ENCODE measurements around the gene MAMLD1. TPM values are rescaled to one million over a fixed set of nuclear protein-coding genes. Genes with fewer than 3 reads are reported as not detected.

MAMLD1 gene
- total RNA-seq, 1 experiment from 2014 or later = 3.7 TPM

DNA sequence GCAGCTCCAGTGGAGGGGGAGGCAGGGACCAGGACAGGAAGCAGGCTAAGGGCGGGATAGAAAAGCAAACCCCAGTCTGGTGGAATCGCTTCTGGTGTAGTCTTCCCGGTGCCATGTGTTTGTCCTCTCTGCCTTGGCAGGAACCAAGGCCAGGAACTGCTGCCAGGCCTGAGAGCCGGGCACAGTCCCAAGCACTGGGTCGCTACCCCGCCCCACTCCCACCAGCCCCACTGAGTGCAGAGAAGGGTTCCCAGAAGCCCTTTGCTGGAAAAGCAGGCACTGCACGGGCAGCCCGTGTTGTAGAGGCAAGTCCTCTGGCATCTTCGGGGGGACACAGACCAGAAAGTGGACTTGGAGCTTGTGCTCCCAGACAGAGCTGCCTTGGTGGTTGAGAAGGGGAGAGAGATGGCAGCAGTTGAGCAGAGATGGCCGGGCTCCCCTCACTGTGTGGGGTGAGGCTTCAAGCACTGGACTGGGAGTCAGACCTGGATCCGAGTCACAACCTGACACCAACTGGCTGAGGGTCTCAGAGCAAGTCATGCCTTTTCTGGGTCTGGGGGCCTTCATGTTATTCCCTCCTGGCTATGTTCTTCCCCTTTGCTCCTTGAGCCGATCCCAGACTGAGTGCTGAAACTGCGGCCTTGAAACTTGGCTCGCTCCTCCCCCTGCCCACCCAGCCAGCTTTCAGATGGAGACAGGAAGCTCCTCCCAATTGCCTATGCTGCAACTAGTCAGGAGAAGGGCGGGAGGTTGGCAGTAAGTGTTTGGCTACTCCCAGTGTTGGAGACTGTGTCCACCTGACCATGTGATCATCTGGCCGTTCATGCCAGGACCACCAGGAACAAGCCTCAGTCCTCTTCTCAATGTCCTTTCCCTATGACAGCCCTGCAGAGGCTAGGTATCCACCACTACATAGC, 145.6 kb downstream of the MAMLD1 start:
- H3K27ac ChIP-seq = no peak overlapping the region
- no peaks in the 10 kb centered on the region for H3K36me3 ChIP-seq

DNA sequence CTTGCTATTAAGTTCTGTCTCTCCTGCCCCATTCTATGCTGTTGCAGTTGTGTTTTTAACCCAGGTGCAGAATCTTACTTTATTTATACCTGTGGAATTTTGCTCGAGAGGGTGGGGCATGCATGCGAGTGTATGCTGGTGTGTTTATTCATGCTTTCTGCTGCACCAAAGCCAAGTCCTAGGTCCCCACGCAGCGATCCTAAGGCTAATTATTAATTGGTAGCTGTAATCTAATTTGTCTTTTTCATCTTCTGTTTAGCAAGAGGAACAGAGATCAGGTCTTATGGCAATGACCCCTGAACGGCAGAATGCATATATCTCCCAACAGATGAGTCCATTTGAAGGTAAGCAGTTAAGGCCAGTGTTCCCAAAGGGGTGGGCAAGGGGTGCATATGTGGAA, 146.6 kb downstream of the MAMLD1 start:
- Histone ChIP-seq H3K27me3 (replicated peaks) (no peaks in the 10 kb centered on the region), H3K9me3 (replicated peaks) (no peaks in the 10 kb centered on the region), H3K4me1 (replicated peaks) (no peaks in the 10 kb centered on the region), H3K4me3 (no peak overlapping the region), H3K36me3 (no peaks in the 10 kb centered on the region), H3K27ac (no peak overlapping the region)
- no peak for DNase-seq (ENCODE audit: low read depth in 1 of 2, low spot score in 2 of 2)

More for the DNA sequence above, 145.6 kb downstream of the MAMLD1 start:
- no peaks in the 10 kb centered on the region for H3K9me3 ChIP-seq (replicated peaks)
- no peaks in the 10 kb centered on the region for H3K4me1 ChIP-seq (replicated peaks)
- DNase-seq (ENCODE audit: low read depth in 1 of 2, low spot score in 2 of 2) = no peak
- no peaks in the 10 kb centered on the region for H3K27me3 ChIP-seq (replicated peaks)
- no peak overlapping the region for H3K4me3 ChIP-seq

DNA sequence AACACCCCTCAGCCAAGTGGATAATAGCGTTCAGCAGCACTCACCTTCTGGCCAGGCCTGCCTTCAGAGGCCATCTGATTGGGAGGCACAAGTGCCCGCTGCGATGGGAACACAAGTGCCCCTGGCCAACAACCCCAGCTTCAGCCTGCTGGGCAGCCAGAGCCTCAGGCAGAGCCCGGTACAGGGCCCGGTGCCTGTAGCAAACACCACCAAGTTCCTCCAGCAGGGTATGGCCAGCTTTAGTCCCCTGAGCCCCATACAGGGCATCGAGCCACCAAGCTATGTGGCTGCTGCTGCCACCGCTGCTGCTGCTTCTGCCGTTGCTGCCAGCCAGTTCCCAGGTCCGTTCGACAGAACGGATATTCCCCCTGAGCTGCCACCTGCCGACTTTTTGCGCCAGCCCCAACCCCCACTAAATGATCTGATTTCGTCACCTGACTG, 149.4 kb downstream of the MAMLD1 start:
- H3K36me3 ChIP-seq = no peaks in the 10 kb centered on the region
- H3K4me1 ChIP-seq (replicated peaks) = no peaks in the 10 kb centered on the region
- H3K4me3 ChIP-seq = no peak overlapping the region
- no peak for DNase-seq (ENCODE audit: low read depth in 1 of 2, low spot score in 2 of 2)
- H3K27ac ChIP-seq = no peak overlapping the region
- H3K9me3 ChIP-seq (replicated peaks) = no peaks in the 10 kb centered on the region
- H3K27me3 ChIP-seq (replicated peaks) = no peaks in the 10 kb centered on the region

DNA sequence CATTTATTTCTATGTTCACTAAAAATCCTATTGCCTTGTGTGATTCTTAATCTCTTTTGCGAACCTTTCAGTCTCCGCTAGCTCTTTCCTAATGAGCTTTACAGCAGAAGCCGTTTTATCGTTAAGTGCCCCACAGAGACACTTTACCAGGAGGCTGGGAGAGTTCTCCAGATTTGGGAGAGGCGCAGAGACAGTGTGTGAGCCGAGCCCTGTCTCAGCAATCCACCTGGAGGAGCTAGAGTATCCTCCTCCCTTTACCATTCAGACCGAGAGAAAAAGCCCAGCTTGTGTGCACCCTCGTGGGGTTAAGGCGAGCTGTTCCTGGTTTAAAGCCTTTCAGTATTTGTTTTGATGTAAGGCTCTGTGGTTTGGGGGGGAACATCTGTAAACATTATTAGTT, 150.4 kb downstream of the MAMLD1 start:
- H3K4me3 ChIP-seq = no peak overlapping the region
- H3K4me1 ChIP-seq (replicated peaks) = no peaks in the 10 kb centered on the region
- no peak overlapping the region for H3K27ac ChIP-seq
- no peaks in the 10 kb centered on the region for H3K36me3 ChIP-seq
- DNase-seq (ENCODE audit: low read depth in 1 of 2, low spot score in 2 of 2) = no peak
- no peaks in the 10 kb centered on the region for H3K27me3 ChIP-seq (replicated peaks)
- no peaks in the 10 kb centered on the region for H3K9me3 ChIP-seq (replicated peaks)

DNA sequence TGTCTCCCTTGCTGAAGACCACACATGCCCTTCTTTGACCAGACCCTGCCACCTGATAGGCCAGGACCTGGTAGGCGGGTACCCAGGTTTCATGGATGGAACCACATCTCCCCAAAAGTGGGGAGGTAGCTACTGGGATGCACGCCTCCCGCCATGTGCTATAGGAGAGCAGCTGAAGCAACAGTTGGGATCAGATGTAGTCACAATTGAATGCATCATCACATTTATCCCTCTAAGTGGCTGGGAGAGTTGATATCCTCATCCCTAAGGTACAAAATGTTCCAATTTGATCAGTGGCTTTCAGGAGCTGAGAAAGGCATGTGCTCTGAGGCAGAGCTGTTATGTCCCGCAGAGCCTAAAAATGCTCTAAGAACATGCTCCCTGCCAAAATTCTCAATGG, 151.3 kb downstream of the MAMLD1 start:
- Histone ChIP-seq H3K27ac (no peak overlapping the region), H3K9me3 (replicated peaks) (no peaks in the 10 kb centered on the region), H3K4me3 (no peak overlapping the region), H3K4me1 (replicated peaks) (no peaks in the 10 kb centered on the region), H3K36me3 (no peaks in the 10 kb centered on the region), H3K27me3 (replicated peaks) (no peaks in the 10 kb centered on the region)
- DNase-seq (ENCODE audit: low read depth in 1 of 2, low spot score in 2 of 2) = no peak

DNA sequence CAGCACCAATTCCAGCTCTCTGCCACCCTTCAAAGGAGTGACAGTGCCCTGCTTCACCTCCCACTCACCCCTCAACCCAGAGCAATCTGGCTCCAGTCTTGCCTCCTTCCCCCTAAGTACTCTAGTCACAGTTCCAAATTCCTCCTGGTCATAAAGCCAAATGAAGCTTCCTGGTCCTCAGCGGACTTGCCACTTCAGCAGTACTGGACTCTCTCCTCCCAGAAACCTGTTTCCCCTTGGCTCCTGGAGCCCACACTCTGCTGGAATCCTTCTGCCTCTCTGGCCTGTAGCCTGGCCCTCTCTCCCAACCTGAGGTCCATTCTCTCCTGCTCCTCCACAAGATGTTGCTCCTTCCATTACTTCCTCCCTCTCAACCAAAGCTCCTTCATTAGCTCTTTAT, 152.7 kb downstream of the MAMLD1 start:
- no peak overlapping the region for H3K4me3 ChIP-seq
- no peaks in the 10 kb centered on the region for H3K4me1 ChIP-seq (replicated peaks)
- no peak overlapping the region for H3K27ac ChIP-seq
- H3K27me3 ChIP-seq (replicated peaks) = no peaks in the 10 kb centered on the region
- H3K36me3 ChIP-seq = no peaks in the 10 kb centered on the region
- no peaks in the 10 kb centered on the region for H3K9me3 ChIP-seq (replicated peaks)
- no peak for DNase-seq (ENCODE audit: low read depth in 1 of 2, low spot score in 2 of 2)

DNA sequence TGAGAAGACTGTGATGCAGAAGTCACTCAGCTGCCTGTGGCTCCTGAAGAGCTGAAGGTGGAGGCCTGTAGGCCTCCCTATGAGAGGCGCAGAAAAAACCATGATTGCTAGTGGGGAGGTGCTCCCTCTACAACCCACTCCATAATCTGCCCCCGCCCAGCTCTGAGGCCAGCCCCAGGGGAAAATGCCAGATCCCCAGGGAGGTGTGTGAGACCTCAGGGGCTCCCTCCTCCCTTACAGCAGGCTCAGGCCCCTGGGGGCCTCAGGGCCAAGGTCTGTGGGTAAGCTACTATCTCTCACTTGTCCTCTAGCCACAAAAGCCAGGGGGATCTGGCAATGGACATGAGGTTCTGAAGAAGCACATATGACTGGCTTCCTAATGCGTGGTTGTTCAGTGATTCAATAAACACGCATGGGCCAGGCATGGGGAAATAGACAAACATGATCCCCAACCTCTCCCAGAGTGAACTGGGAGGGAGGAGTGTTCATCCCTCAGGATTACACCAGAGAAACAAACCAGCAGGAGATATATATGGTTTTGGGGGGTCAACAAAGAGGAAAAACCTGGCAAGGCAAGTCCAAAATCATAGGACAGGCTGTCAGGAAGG, 154.3 kb downstream of the MAMLD1 start:
- DNase-seq (ENCODE audit: low read depth in 1 of 2, low spot score in 2 of 2) = no peak
- H3K36me3 ChIP-seq = no peaks in the 10 kb centered on the region
- H3K27ac ChIP-seq = no peak overlapping the region
- no peaks in the 10 kb centered on the region for H3K27me3 ChIP-seq (replicated peaks)
- no peak overlapping the region for H3K4me3 ChIP-seq
- H3K9me3 ChIP-seq (replicated peaks) = no peaks in the 10 kb centered on the region
- no peaks in the 10 kb centered on the region for H3K4me1 ChIP-seq (replicated peaks)

DNA sequence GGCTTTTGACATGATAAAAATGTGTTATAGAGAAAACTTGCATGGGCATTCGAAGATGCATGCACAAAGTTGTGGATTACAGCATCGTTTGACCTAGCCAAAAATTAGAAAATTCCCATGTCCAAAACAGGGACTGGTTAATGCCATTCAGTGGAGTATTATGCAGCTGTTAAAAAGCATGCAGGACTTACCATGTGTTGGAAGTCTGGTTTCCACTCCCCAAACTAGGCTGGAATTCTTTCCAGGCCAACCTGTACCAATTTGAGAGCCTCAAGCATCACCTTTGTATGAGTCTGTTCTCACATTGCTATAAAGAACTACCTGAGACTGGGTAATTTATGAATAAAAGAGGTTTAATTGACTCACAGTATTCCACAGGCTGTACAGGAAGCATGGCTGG, 159.4 kb downstream of the MAMLD1 start:
- Histone ChIP-seq H3K4me3 (no peak overlapping the region), H3K27ac (no peak overlapping the region), H3K36me3 (no peaks in the 10 kb centered on the region), H3K27me3 (replicated peaks) (no peaks in the 10 kb centered on the region), H3K4me1 (replicated peaks) (no peaks in the 10 kb centered on the region), H3K9me3 (replicated peaks) (no peaks in the 10 kb centered on the region)
- no peak for DNase-seq (ENCODE audit: low read depth in 1 of 2, low spot score in 2 of 2)

DNA sequence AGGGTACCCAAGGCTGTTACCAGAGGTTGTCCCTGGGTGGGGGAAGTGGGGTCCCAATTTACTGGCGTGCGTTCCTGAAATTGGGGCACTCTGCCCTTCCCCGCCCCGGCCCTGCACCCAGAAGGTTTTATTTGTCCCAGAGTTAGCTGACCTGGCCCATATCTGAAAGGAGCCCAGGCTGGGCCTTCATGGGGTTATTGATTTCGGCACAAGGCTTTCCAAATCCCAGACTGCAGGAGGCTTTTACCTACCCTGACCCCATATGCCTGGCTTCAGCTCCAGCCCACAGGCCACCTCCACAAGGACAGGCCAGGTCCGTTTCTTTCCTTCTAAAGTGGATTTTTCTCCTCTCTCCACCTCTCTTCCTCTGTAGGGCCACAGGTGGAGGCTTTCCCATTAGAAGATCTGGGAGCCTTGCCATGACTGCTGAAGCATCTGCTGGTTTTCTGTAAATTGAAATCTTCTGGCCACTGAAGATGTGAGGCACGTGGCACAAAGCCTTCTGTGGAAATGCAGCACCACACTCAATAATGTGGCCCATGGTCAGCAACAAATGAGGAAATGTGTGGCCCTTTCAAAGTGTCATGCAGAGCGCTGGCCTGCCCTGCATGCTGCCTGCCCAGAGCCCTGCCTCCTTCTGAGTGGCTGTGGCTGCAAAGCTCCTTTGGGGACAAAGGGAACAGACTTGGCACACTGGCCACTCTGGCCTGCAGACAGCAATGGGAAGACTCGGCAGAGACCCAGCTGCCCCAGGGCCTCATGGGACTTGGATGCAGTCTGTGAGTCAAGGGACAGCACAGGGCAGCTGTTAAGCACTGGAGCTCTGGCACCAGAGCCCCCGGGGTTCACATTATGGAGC, 162.2 kb downstream of the MAMLD1 start:
- Histone ChIP-seq H3K4me3 (no peak overlapping the region), H3K36me3 (no peaks in the 10 kb centered on the region), H3K9me3 (replicated peaks) (no peaks in the 10 kb centered on the region), H3K4me1 (replicated peaks) (no peaks in the 10 kb centered on the region), H3K27ac (no peak overlapping the region), H3K27me3 (replicated peaks) (no peaks in the 10 kb centered on the region)
- no peak for DNase-seq (ENCODE audit: low read depth in 1 of 2, low spot score in 2 of 2)

DNA sequence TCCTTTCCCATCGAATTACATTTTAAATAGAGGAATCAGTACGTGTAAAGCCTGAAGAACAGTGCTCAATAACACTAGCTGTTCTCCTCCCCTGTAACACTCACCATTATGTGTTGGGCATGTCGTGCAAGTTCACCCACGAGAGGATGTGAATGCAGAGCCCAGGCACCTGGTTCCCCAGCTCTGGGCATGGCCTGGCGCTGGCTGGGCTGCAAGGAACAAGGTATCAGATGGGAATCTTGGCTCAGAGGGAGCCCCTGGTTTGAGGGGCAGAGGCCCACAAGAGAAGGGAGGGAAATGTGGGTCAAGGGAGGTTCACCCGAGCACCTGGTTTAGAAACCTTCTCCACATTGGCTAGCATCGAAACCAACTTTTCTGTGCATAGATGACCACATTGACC, 163.6 kb downstream of the MAMLD1 start:
- H3K27ac ChIP-seq = no peak overlapping the region
- H3K36me3 ChIP-seq = no peaks in the 10 kb centered on the region
- H3K27me3 ChIP-seq (replicated peaks) = no peaks in the 10 kb centered on the region
- no peaks in the 10 kb centered on the region for H3K4me1 ChIP-seq (replicated peaks)
- H3K9me3 ChIP-seq (replicated peaks) = no peaks in the 10 kb centered on the region
- DNase-seq (ENCODE audit: low read depth in 1 of 2, low spot score in 2 of 2) = no peak
- H3K4me3 ChIP-seq = no peak overlapping the region

DNA sequence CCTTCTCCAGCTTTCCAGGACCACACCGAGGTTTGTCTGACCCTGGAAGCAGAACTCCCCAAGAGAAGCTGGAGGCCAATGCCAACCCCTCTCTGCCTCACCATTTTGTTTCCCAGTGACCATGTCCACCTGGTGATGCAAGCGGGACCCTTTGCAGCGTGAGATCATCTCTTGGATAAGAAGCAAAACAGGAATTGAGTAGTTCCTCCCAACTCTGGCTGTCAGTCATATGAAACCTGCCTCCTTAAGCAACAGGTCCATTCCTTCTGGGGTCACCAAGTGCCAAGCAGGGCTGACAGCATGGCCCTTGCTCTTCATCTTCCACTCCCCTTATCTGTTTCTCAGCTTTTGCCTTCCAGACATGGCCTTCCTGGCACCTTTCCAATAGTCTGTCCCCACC, 164.0 kb downstream of the MAMLD1 start:
- Histone ChIP-seq H3K36me3 (no peaks in the 10 kb centered on the region), H3K27ac (no peak overlapping the region)

DNA sequence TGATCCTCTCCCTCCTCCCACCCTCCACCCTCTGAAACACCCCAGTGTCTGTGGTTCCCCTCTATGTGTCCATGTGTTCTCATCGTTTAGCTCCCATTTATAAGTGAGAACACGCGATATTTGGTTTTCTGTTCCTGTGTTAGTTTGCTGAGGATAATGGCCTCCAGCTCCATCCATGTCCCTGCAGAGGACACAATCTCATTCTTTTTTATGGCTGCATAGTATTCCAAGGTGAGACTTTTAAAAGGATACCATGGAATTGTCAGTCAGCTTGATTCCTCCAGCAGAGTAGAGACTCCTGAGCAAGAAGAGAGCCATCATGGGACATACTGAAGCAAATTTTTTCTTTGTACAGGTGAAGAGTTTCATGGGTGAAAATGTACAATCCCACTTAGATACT, 166.5 kb downstream of the MAMLD1 start:
- Histone ChIP-seq H3K4me3 (no peak overlapping the region), H3K9me3 (replicated peaks) (no peaks in the 10 kb centered on the region), H3K27me3 (replicated peaks) (no peaks in the 10 kb centered on the region), H3K27ac (no peak overlapping the region), H3K36me3 (no peaks in the 10 kb centered on the region), H3K4me1 (replicated peaks) (no peaks in the 10 kb centered on the region)
- no peak for DNase-seq (ENCODE audit: low read depth in 1 of 2, low spot score in 2 of 2)

More for the DNA sequence above, 164.0 kb downstream of the MAMLD1 start:
- Histone ChIP-seq H3K9me3 (replicated peaks) (no peaks in the 10 kb centered on the region), H3K4me3 (no peak overlapping the region), H3K27me3 (replicated peaks) (no peaks in the 10 kb centered on the region), H3K4me1 (replicated peaks) (no peaks in the 10 kb centered on the region)
- DNase-seq (ENCODE audit: low read depth in 1 of 2, low spot score in 2 of 2) = no peak

DNA sequence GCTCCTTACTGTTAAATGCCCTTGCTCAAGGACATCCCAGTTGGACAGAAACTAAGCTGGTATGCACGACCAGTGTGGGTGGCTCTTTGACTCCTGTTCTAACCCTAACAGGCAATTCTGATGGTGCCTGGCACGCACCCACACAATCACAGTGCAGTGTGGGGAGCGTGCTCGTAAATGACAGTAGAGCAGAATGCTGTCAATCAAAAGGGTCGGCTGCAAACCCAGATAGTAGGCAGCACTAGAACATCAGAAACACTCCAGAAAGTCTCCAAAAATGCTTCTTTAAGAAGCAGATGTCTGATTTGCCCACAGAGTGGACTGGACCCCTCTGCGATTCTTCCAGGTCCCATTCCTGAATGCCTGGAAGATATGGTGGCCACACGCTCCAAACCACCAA, 167.7 kb downstream of the MAMLD1 start:
- no peaks in the 10 kb centered on the region for H3K9me3 ChIP-seq (replicated peaks)
- no peaks in the 10 kb centered on the region for H3K4me1 ChIP-seq (replicated peaks)
- DNase-seq (ENCODE audit: low read depth in 1 of 2, low spot score in 2 of 2) = no peak
- H3K27ac ChIP-seq = no peak overlapping the region
- no peaks in the 10 kb centered on the region for H3K27me3 ChIP-seq (replicated peaks)
- H3K36me3 ChIP-seq = no peaks in the 10 kb centered on the region
- H3K4me3 ChIP-seq = no peak overlapping the region

DNA sequence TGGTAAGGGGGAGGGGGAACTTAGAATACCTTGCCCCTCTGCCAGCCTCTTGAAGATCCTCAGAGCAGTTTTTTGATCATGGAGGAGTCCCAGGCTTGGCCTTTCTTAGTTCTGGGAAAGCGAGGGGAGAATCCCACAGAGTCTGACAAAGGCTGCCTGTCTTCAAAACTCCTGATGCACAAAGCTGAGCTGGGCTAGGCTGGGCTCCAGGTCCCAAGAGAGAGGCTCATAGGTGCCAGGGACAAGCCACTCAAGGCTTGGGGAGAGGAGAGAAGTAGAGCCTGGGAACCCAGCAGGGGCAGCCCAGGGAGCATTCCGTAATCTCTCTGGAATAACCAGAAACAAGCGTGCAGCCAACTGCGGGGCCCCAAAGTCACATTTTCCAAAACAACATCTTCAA, 168.3 kb downstream of the MAMLD1 start:
- H3K27ac ChIP-seq = no peak overlapping the region
- H3K4me3 ChIP-seq = no peak overlapping the region
- H3K4me1 ChIP-seq (replicated peaks) = no peaks in the 10 kb centered on the region
- no peaks in the 10 kb centered on the region for H3K9me3 ChIP-seq (replicated peaks)
- no peaks in the 10 kb centered on the region for H3K36me3 ChIP-seq
- DNase-seq (ENCODE audit: low read depth in 1 of 2, low spot score in 2 of 2) = no peak
- H3K27me3 ChIP-seq (replicated peaks) = no peaks in the 10 kb centered on the region

Data from SJSA1 (cell line).